ENCODE results near the gene FCHO2. TPM values are rescaled to one million over a fixed set of nuclear protein-coding genes. Genes with fewer than 3 reads are reported as not detected.
A peak's percentile ranks its signal among the peaks of the same experiment; 100 is the strongest.

Gene FCHO2
- total RNA-seq, 2 donors from 2014 or later, result 16.8 to 18.5 TPM

GRCh38 chr5:73120222-73121118 lies 164.6 kb downstream of the FCHO2 start, which contains the start of gene TMEM171:
TSS of gene TMEM171 (plus strand) at chr5:73120575. CDS start at chr5:73123374, 2,799 bp downstream.
- H3K27ac Mint-ChIP-seq, result no peak within 1 kb of the TSS
- H3K4me3 Mint-ChIP-seq, result peak within 1 kb of the TSS; percentile 63
- TF ChIP-seq, protein P1, sequence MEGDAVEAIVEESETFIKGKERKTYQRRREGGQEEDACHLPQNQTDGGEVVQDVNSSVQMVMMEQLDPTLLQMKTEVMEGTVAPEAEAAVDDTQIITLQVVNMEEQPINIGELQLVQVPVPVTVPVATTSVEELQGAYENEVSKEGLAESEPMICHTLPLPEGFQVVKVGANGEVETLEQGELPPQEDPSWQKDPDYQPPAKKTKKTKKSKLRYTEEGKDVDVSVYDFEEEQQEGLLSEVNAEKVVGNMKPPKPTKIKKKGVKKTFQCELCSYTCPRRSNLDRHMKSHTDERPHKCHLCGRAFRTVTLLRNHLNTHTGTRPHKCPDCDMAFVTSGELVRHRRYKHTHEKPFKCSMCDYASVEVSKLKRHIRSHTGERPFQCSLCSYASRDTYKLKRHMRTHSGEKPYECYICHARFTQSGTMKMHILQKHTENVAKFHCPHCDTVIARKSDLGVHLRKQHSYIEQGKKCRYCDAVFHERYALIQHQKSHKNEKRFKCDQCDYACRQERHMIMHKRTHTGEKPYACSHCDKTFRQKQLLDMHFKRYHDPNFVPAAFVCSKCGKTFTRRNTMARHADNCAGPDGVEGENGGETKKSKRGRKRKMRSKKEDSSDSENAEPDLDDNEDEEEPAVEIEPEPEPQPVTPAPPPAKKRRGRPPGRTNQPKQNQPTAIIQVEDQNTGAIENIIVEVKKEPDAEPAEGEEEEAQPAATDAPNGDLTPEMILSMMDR (conservative IDR thresholded peaks at IDR 0.05), result peak; percentile 8
- H3K9ac ChIP-seq (ENCODE audit: extremely low read depth, low read length, poor library complexity, severe bottlenecking), result peak within 1 kb of the TSS; percentile 41
- peaks cover 70% of the 10 kb centered on the region for H3K27me3 Mint-ChIP-seq (ENCODE audit: insufficient read depth)
- no peaks in the 10 kb centered on the region for H3K36me3 ChIP-seq (ENCODE audit: control insufficient read depth, insufficient read depth, low read length)
- H3K4me3 ChIP-seq (ENCODE audit: low read length), result peak within 1 kb of the TSS; percentile 93
- no peaks in the 10 kb centered on the region for H3K9me3 ChIP-seq (ENCODE audit: control insufficient read depth, low read length)
- no peaks in the 10 kb centered on the region for H3K36me3 Mint-ChIP-seq (ENCODE audit: low read depth)
- WGBS, 2 experiments (ENCODE audit: insufficient coverage in 1 of 2, insufficient read length in 1 of 2), result 2 to 3% methylated on average over 40 to 94 of the region's 94 CpGs
- peaks cover 90% of the 10 kb centered on the region for H3K27me3 ChIP-seq (ENCODE audit: control insufficient read depth, insufficient read depth, low read length, poor library complexity, severe bottlenecking)
- no peaks in the 10 kb centered on the region for H3K4me1 ChIP-seq (ENCODE audit: control insufficient read depth, insufficient read depth, low read length)
- peak; percentile 88 for DNase-seq
- no peak within 1 kb of the TSS for H3K27ac ChIP-seq (ENCODE audit: low read depth, low read length)
- no peaks in the 10 kb centered on the region for H3K9me3 Mint-ChIP-seq
- peaks cover 9% of the 10 kb centered on the region for H3K4me1 Mint-ChIP-seq

GRCh38 chr5:73121119-73121463 lies 165.2 kb downstream of the FCHO2 start:
- Mint-ChIP-seq H3K36me3 (ENCODE audit: low read depth) (no peaks in the 10 kb centered on the region), H3K4me3 (peak overlapping the region; percentile 63), H3K9me3 (no peaks in the 10 kb centered on the region), H3K27me3 (ENCODE audit: insufficient read depth) (peaks cover 67% of the 10 kb centered on the region), H3K27ac (no peak overlapping the region), H3K4me1 (peaks cover 9% of the 10 kb centered on the region)
- H3K4me3 ChIP-seq (ENCODE audit: low read length), result peak overlapping the region; percentile 93
- no peak for DNase-seq
- H3K4me1 ChIP-seq (ENCODE audit: control insufficient read depth, insufficient read depth, low read length), result no peaks in the 10 kb centered on the region
- peak overlapping the region; percentile 41 for H3K9ac ChIP-seq (ENCODE audit: extremely low read depth, low read length, poor library complexity, severe bottlenecking)
- WGBS, 2 experiments (ENCODE audit: insufficient coverage in 1 of 2, insufficient read length in 1 of 2), result 42 to 48% methylated on average over 3 to 6 of the region's 6 CpGs
- H3K36me3 ChIP-seq (ENCODE audit: control insufficient read depth, insufficient read depth, low read length), result no peaks in the 10 kb centered on the region
- TF ChIP-seq, protein P1 (conservative IDR thresholded peaks at IDR 0.05), result no peak
- H3K27ac ChIP-seq (ENCODE audit: low read depth, low read length), result no peak overlapping the region
- no peaks in the 10 kb centered on the region for H3K9me3 ChIP-seq (ENCODE audit: control insufficient read depth, low read length)
- H3K27me3 ChIP-seq (ENCODE audit: control insufficient read depth, insufficient read depth, low read length, poor library complexity, severe bottlenecking), result peaks cover 85% of the 10 kb centered on the region

DNA sequence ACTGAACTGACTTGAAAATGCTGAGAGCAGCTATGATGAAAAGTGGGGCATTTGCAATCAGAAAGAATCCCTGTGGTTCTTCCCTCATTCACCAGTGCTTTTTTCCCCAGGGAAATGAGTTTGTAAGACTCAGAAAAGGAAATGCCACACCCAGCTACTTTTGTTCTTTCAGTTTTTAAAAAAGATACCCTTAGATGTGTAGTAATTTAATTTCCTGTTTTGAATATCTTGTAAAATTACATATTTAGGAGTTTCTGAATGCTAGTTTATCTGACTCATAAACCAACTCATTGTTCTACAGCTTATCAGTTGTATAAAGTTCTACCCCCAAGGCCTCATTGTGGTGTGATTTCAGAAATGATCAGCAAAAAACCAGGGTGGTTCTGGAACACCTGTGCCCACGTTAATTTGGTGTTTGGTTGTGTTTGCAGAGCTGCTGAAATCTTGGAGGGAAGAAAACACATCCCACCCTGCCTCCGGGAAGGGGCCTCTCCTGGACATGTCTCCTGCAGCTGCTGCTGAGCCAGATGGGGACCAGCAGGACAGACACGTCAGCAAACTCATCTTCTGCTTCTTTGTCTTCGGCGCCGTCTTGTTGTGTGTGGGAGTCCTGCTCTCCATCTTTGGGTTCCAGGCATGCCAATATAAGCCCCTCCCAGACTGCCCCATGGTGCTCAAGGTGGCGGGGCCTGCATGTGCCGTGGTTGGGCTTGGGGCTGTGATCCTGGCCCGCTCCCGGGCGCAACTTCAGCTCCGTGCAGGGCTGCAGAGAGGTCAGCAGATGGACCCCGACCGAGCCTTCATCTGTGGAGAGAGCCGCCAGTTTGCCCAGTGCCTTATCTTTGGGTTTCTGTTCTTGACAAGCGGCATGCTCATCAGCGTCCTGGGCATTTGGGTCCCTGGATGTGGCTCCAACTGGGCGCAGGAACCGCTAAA lies 167.3 kb downstream of the FCHO2 start:
- no peak overlapping the region for H3K9ac ChIP-seq (ENCODE audit: extremely low read depth, low read length, poor library complexity, severe bottlenecking)
- no peaks in the 10 kb centered on the region for H3K36me3 ChIP-seq (ENCODE audit: control insufficient read depth, insufficient read depth, low read length)
- no peak overlapping the region for H3K27ac Mint-ChIP-seq
- H3K27me3 Mint-ChIP-seq (ENCODE audit: insufficient read depth), result peaks cover 47% of the 10 kb centered on the region
- H3K36me3 Mint-ChIP-seq (ENCODE audit: low read depth), result no peaks in the 10 kb centered on the region
- H3K9me3 ChIP-seq (ENCODE audit: control insufficient read depth, low read length), result no peaks in the 10 kb centered on the region
- peaks cover 65% of the 10 kb centered on the region for H3K27me3 ChIP-seq (ENCODE audit: control insufficient read depth, insufficient read depth, low read length, poor library complexity, severe bottlenecking)
- TF ChIP-seq, protein P1 (conservative IDR thresholded peaks at IDR 0.05), result no peak
- 83 to 84% methylated on average over 8 to 19 of the region's 19 CpGs for WGBS, 2 experiments (ENCODE audit: insufficient coverage in 1 of 2, insufficient read length in 1 of 2)
- H3K4me1 ChIP-seq (ENCODE audit: control insufficient read depth, insufficient read depth, low read length), result no peaks in the 10 kb centered on the region
- H3K4me3 ChIP-seq (ENCODE audit: low read length), result no peak overlapping the region
- H3K27ac ChIP-seq (ENCODE audit: low read depth, low read length), result no peak overlapping the region
- no peaks in the 10 kb centered on the region for H3K9me3 Mint-ChIP-seq
- peaks cover 9% of the 10 kb centered on the region for H3K4me1 Mint-ChIP-seq
- no peak overlapping the region for H3K4me3 Mint-ChIP-seq
- DNase-seq, result peak; percentile 70
